ELR (cell line): ENCODE data around the gene GAST.
"Not testable (repeated sequence)": the region's sequence is repeated elsewhere in the genome, so short reads cannot be mapped to it uniquely, and the experiment has no call there.

Source experiments
- DNase-seq: peaks from one replicate; pipeline ENCODE4 v3.0.0-alpha.2; 2015; ENCODE audit warnings: low read depth

GAST gene

DNA sequence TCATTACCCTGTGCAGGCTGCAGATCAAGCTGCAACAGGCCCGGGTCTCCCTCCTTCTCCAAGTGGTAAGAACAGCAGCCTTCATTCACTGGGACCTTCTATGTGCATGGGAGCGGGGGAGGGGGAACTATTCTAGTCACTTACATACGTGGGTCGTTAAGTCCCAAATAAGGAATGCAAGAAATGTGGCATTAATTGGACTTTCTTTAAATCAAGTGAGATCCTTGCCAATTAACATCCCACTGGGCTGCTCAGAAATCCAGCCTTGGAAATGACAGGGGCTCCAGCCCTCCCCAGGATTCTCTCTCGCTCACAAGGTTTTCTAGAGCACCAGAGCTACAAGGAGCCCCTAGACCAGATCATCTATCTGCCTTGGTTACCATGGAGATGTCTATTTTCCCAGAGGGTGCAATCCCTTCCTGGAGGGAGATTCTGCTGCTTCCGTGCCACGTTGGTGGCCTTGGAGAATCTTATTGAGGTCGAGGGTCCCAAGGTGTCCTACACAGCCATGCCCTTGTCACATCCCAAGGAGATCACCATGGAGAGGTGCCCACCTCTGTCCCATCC is 28.6 kb upstream of the GAST start:
- no peak for DNase-seq

GRCh38 chr17:41684035-41684434 is 28.1 kb upstream of the GAST start:
- no peak for DNase-seq

DNA sequence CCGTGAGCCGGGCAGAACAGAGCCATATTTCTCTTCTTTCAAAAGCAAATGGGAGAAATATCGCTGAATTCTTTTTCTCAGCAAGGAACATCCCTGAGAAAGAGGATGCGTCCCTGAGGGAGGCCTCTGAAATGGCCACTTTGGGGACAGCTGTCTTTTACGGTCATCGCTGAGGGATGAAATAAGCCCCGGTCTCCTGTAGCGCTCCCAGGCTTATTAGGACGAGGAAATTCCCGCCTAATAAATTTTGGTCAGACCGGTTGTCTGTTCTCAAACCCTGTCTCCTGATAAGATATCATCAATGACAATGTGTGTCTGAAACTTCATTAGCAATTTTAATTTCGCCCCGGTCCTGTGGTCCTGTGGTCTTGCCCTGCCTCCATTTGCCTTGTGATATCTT is 26.4 kb upstream of the GAST start:
- not testable (repeated sequence) for DNase-seq

GRCh38 chr17:41686281-41686680 is 25.9 kb upstream of the GAST start:
- DNase-seq, result no peak

DNA sequence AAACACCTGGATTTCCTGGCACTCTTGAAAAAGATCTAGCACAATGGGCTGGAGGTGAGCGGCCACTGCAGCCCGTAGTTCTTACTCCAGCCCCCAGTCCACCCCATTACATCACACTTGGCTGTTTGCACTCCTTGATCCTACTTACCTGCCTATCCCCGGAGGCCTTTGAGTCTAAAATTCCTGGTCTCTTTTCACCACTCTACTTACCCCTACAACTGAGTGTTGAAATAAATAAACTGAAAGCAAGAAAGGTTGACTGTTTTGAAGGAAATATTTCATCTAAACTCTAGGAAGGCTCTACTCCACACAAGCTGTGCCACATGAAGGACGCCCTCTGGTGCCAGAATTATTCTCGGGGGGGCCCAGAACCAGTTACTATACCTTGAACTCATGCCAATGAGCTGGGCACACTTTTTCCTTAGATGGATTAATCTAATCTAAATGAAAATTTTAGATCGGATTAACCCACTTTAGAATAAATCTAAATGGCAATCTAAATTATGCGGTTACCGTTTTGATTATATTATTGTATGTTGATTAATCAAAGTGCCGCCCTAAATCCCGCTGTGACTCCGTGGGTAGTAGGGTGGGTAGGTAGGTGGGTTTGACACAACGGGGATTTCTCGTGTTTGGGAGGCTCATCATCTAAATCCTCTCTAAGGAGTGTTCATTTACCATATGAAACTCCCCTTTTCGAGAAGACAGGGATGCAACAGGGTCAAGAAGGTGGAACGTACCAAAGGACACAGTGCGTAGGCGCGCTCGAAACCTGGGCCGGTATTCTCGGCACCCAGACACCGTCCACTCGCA is 24.1 kb upstream of the GAST start:
- DNase-seq, result peak; percentile 76

- peak; percentile 100 for DNase-seq
Observed at GRCh38 chr17:41688641-41689496, 23.3 kb upstream of the GAST start, which contains the start of gene EIF1. TSS of gene EIF1 (plus strand) at chr17:41688885. CDS start at chr17:41689039, 154 bp downstream.

- DNase-seq, result peak; percentile 73
Observed at GRCh38 chr17:41689497-41690299, 22.4 kb upstream of the GAST start.

DNA sequence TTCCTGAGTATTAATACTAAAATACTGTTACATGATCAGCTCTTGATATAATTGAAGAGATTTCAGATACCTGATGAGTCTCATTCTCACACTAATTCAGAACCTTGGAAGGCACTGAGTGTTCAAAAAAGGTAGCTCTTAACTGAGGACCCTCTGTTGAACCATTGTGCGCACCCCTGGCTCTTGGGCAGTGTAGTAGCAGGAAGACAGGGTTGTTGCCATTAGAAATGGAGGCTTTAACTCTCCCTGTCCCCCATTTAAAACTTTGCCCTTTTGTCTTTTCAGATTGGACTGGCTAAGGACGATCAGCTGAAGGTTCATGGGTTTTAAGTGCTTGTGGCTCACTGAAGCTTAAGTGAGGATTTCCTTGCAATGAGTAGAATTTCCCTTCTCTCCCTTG is 21.6 kb upstream of the GAST start:
- DNase-seq, result no peak

DNA sequence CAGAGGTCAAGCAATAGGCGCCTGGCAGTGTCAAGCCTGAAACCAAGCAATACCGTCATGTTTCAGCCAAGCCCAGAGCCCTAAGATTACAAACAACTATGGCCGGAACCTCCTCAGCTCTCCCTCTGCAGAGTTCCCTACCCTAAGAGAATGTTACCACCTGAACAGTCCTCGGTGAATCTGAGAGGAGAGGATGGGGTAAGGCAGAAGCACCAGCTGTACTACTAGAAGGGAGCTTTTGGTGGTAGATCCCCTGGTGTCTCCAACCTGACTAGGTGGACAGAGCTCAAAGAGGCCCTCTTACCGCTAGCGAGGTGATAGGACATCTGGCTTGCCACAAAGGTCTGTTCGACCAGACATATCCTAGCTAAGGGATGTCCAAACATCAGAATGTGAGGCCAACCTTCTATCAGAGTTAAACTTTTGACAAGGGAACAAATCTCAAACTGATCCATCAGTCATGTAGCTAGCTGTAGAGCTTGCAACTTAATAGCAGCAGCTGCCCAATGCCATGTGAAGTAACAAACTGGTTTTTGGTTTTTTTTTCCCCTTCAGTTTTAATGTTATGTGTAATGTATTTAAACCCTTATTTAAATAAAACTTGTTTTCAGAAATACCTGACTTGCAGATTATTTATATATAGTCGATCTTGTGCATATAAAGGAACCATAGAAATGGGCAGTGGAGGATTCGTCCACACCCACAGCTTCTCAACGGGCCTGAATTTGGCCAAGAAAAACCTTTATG is 20.9 kb upstream of the GAST start:
- DNase-seq, result peak; percentile 22

DNA sequence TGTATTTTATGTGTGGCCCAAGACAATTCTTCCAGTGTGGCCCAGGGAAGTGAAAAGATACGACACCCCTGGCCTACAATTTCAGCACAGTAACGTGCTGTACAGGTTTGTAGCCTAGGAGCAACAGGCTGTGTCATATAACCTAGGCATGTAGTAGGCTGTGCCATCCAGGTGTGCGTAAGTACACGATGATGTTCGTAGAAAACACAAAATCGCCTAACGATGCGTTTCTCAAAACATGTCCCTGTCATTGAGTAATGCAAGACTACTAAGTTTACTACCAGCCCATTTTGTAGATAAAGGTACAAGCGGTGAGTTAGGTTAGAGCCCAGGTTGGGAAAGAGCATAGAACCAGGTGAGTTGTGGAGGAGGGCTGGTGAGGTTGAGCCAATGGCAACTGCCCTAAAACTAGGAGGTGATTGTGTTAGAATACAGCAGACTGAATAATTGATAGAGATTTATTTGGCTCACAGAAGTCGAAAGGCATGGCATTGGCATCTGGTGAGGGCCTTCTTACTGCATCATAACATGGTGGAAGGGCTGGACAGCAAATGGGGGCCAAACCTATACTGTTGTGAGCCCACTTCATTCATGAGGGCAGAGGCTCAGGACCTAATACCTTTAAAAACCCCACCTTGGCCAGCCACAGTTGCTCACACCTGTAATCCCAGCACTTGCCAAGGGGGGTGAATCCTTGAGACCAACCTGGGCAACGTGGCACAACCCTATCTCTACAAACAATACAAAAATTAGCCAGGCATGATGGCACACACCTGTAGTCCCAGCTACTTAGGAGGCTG is 19.2 kb upstream of the GAST start:
- DNase-seq, result peak; percentile 42

DNA sequence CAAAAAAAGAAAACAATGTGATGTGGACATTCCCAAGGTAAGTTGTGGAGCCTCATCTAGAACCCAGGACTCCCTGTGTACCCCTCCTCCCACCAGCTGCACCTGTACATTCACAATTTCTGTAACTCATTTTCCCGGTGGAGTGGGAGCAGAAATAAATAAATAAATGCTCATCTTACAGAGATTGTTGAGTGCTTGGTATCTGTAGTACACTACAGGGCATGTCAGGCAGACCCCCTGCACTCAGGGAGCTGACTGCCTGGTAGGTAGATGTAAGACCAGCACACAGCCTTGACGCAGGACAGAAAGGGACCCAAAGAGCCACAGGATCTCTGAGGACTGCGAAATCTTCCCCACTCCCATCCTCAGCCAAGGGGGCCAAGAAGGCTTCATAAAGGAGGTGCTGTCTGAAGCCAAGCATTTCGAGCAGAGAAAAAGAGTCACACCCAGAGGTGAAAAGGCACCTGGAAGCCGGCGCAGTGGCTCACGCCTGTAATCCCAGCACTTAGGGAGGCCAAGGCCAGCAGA is 16.9 kb upstream of the GAST start:
- DNase-seq, result no peak

GRCh38 chr17:41695954-41696757 is 16.0 kb upstream of the GAST start:
- DNase-seq, result peak; percentile 87

DNA sequence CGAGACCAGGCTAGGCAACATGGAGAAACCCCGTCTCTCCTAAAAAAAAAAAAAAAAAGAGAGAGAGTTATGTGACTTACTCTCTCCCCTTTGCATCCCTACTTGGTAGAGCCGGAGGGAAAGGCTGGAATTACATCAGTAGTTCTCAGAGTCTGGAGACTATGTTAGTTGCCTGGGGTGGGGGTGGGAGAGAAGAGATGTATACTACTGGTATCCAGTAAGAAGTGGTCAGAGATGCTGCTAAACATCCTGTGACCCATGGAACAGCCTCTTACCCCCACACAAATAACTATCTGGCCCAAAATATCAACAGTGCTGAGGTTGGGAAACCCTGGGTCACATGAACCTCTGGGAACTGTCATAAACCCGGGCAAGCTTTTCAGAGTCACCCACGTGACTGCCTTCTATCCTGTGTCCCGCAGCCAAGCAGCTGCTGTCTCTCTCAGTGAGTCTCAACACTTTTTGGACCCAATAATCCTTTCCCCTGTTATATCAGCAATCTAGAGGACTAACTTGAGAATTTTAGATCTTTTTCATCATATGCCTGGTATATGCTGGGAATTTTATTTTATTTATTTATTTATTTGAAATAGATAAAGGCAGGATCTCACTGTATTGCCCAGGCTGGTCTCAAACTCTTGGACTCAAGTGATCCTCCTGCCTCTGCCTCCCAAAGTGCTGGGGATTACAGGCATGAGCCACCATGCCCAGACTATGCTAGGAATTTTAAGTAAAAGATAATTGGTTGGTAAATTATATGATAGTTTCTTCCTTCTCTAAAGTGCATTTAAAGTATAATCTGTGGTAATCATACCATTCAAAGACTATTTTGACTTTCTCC is 14.8 kb upstream of the GAST start:
- DNase-seq, result peak; percentile 36

DNA sequence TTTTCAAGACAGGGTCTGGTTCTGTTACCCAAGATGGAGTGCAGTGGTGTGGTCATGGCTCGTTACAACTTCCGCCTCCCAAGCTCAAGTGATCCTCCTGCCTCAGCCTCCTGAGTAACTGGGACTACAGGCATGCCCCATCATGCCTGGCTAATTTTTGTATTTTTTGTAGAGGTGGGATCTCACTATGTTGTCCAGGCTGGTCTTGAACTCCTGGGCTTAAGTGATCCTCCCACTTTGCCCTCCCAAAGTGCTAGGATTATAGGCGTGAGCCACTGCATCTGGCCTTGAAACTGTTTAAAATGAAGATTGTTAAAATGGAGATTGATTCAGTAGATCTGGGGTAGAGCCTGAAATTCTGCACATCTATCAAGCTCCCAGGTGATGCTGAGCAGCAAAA is 11.3 kb upstream of the GAST start:
- not testable (repeated sequence) for DNase-seq

DNA sequence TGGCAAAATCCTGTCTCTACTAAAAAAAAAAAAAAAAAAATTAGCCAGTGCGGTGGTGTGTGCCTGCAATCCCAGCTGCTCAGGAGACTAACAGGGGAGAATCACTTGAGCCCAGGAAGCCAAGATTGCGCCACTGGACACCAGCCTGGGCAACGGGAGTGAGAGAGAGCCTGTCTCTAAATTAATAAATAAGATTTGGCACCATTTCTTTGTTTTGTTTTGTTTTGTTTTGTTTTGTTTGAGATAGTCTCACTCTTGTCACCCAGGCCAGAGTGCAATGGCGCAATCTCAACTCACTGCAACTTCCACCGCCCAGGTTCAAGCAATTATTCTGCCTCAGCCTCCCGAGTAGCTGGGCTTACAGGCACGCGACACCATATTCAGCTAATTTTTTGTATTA is 9.4 kb upstream of the GAST start:
- no peak for DNase-seq

GRCh38 chr17:41705271-41705991 is 6.7 kb upstream of the GAST start:
- DNase-seq, result peak; percentile 56

- no peak for DNase-seq
Observed at GRCh38 chr17:41707803-41708669, 4.1 kb upstream of the GAST start.
